H9 (cell line): Measurements from ENCODE around the gene CTRL. TPM values are rescaled to one million over a fixed set of nuclear protein-coding genes. Genes with fewer than 3 reads are reported as not detected.
A peak's percentile ranks its signal among the peaks of the same experiment; 100 is the strongest.

Experiments
- DNase-seq: peaks from one replicate; pipeline ENCODE4 v3.0.0-alpha.2; 2017
- H2AFZ ChIP-seq: one replicate; pipeline ENCODE4 v1.6.1; 2013; ENCODE audit warnings: mild to moderate bottlenecking, low read length, control low read depth, moderate library complexity
- H2AK5ac ChIP-seq: 2 replicates; pipeline ENCODE4 v1.6.1; 2013; ENCODE audit warnings: low read length, control low read depth, mixed read lengths; ENCODE audit not compliant: insufficient read length
- H2BK120ac ChIP-seq: one replicate; pipeline ENCODE4 v1.6.1; 2013; ENCODE audit warnings: low read depth, mild to moderate bottlenecking, low read length, control low read depth, inconsistent platforms; ENCODE audit not compliant: poor library complexity, severe bottlenecking
- H2BK12ac ChIP-seq: 2 replicates; pipeline ENCODE4 v1.6.1; 2013; ENCODE audit warnings: low read length, control low read depth, mixed read lengths, low read depth; ENCODE audit not compliant: insufficient read length
- H2BK15ac ChIP-seq: 2 replicates; pipeline ENCODE4 v1.6.1; 2013; ENCODE audit warnings: low read depth, low read length, control low read depth
- H2BK20ac ChIP-seq: one replicate; pipeline ENCODE4 v1.6.1; 2013; ENCODE audit warnings: low read depth, mild to moderate bottlenecking, low read length, control low read depth, inconsistent platforms; ENCODE audit not compliant: poor library complexity, severe bottlenecking
- H2BK5ac ChIP-seq: 2 replicates; pipeline ENCODE4 v1.6.1; 2013; ENCODE audit warnings: low read length, control low read depth, mixed read lengths; ENCODE audit not compliant: insufficient read length
- H3K14ac ChIP-seq: 2 replicates; pipeline ENCODE4 v1.6.1; 2013; ENCODE audit warnings: low read length, control low read depth; ENCODE audit not compliant: insufficient read depth
- H3K18ac ChIP-seq: 2 replicates; pipeline ENCODE4 v1.6.1; 2013; ENCODE audit warnings: low read depth, mild to moderate bottlenecking, mixed read lengths, low read length, control low read depth; ENCODE audit not compliant: insufficient read length
- H3K23ac ChIP-seq: 2 replicates; pipeline ENCODE4 v1.6.1; 2013; ENCODE audit warnings: low read length, control low read depth, mixed read lengths, low read depth; ENCODE audit not compliant: insufficient read length
- H3K23me2 ChIP-seq: 2 replicates; pipeline ENCODE4 v1.6.1; 2013; ENCODE audit warnings: low read depth, mild to moderate bottlenecking, mixed read lengths, low read length, control low read depth; ENCODE audit not compliant: insufficient read length, poor library complexity, severe bottlenecking
- H3K27ac ChIP-seq: 2 replicates; pipeline ENCODE4 v1.5.1; 2013; ENCODE audit warnings: low read length, control low read depth, mixed read lengths, low read depth; ENCODE audit not compliant: insufficient read length
- H3K27me3 ChIP-seq: 2 replicates; pipeline ENCODE4 v1.6.1; 2013; ENCODE audit warnings: low read length, control low read depth, inconsistent platforms; ENCODE audit not compliant: insufficient read depth
- H3K4ac ChIP-seq: 2 replicates; pipeline ENCODE4 v1.6.1; 2013; ENCODE audit warnings: low read depth, mild to moderate bottlenecking, control low read depth, inconsistent platforms, low read length, moderate library complexity
- H3K4me1 ChIP-seq: 2 replicates; pipeline ENCODE4 v1.6.1; 2013; ENCODE audit warnings: low read length, control low read depth, inconsistent platforms; ENCODE audit not compliant: insufficient read depth
- H3K4me2 ChIP-seq: 2 replicates; pipeline ENCODE4 v1.6.1; 2013; ENCODE audit warnings: low read length, control low read depth, mixed read lengths; ENCODE audit not compliant: insufficient read length, insufficient read depth
- H3K56ac ChIP-seq: 2 replicates; pipeline ENCODE4 v1.6.1; 2013; ENCODE audit warnings: low read depth, mild to moderate bottlenecking, mixed read lengths, low read length, control low read depth; ENCODE audit not compliant: insufficient read length
- H3K79me1 ChIP-seq: 2 replicates; pipeline ENCODE4 v1.6.1; 2013; ENCODE audit warnings: low read depth, mild to moderate bottlenecking, moderate library complexity, low read length, control low read depth, inconsistent platforms; ENCODE audit not compliant: insufficient read depth, poor library complexity, severe bottlenecking
- H3K79me2 ChIP-seq: 2 replicates; pipeline ENCODE4 v1.6.1; 2013; ENCODE audit warnings: low read length, control low read depth, inconsistent platforms; ENCODE audit not compliant: insufficient read depth
- H3K9ac ChIP-seq: 2 replicates; pipeline ENCODE4 v1.6.1; 2013; ENCODE audit warnings: low read length, control low read depth, mixed read lengths; ENCODE audit not compliant: insufficient read length; ENCODE audit errors: extremely low read depth
- H3K9me3 ChIP-seq: one replicate; pipeline ENCODE4 v1.6.1; 2013; ENCODE audit warnings: low read depth, low read length, inconsistent platforms; ENCODE audit not compliant: control insufficient read depth
- H3T11ph ChIP-seq: one replicate; pipeline ENCODE4 v1.6.1; 2013; ENCODE audit warnings: mild to moderate bottlenecking, low read length, control low read depth, inconsistent platforms
- H4K20me1 ChIP-seq: one replicate; pipeline ENCODE4 v1.6.1; 2013; ENCODE audit not compliant: control insufficient read depth, insufficient read length, insufficient read depth
- H4K5ac ChIP-seq: 2 replicates; pipeline ENCODE4 v1.6.1; 2013; ENCODE audit warnings: low read depth, mild to moderate bottlenecking, mixed read lengths, low read length, control low read depth; ENCODE audit not compliant: insufficient read length
- H4K8ac ChIP-seq: replicated peaks from 2 replicates; pipeline ENCODE4 v1.6.1; 2013; ENCODE audit warnings: low read length, control low read depth, mixed read lengths, low read depth; ENCODE audit not compliant: insufficient read length
- H4K91ac ChIP-seq: 2 replicates; pipeline ENCODE4 v1.6.1; 2013; ENCODE audit warnings: low read depth, mild to moderate bottlenecking, moderate library complexity, mixed read lengths, low read length, control low read depth; ENCODE audit not compliant: insufficient read length
- H3K27ac Mint-ChIP-seq, 3 experiments: 2 replicates in 2 of 3; 3 replicates in 1 of 3; pipeline ENCODE4 v1.8.0; 2020 to 2021; ENCODE audit warnings: mixed read lengths in 3 of 3, mild to moderate bottlenecking in 1 of 3, moderate library complexity in 1 of 3
- H3K27me3 Mint-ChIP-seq: 2 replicates; pipeline ENCODE4 v1.8.0; 2021; ENCODE audit warnings: low read depth, mild to moderate bottlenecking, moderate library complexity, mixed read lengths
- H3K36me3 Mint-ChIP-seq, 3 experiments: 2 replicates in 2 of 3; 3 replicates in 1 of 3; pipeline ENCODE4 v1.8.0; 2020 to 2021; ENCODE audit warnings: low read depth in 3 of 3, mixed read lengths in 3 of 3; ENCODE audit not compliant: insufficient read depth in 1 of 3
- H3K4me1 Mint-ChIP-seq, 2 experiments: 2 replicates each; pipeline ENCODE4 v1.8.0; 2020; ENCODE audit warnings: mixed read lengths in 2 of 2
- H3K4me3 Mint-ChIP-seq, 2 experiments: 2 replicates in 1 of 2; 3 replicates in 1 of 2; pipeline ENCODE4 v1.8.0; 2020 to 2021; ENCODE audit warnings: mild to moderate bottlenecking in 2 of 2, mixed read lengths in 2 of 2, moderate library complexity in 1 of 2
- H3K9me3 Mint-ChIP-seq, 2 experiments: 2 replicates in 1 of 2; 3 replicates in 1 of 2; pipeline ENCODE4 v1.8.0; 2020; ENCODE audit warnings: mild to moderate bottlenecking in 2 of 2, mixed read lengths in 2 of 2, moderate library complexity in 1 of 2
- WGBS: extraction: QIAGEN DNeasy Blood & Tissue Kit; methylation state at CpG from one replicate; pipeline ENCODE4 v1.1.7; 2013; ENCODE audit warnings: missing lambda C conversion rate, low lambda C conversion rate, mixed read lengths; ENCODE audit not compliant: insufficient read length; ENCODE audit errors: extremely low coverage; 5-methylcytosine and 5-hydroxymethylcytosine counted together
- total RNA-seq: library from RNA; stranded (reverse); gene quantifications from 2 replicates; pipeline ENCODE4 v1.2.1, GENCODE V29; 2021
- TF ChIP-seq, protein P1 (sequence below): fragments of 200-600 bp; sonication (generic); conservative IDR thresholded peaks from 3 replicates; pipeline ENCODE4 v1.8.0; 2021; ENCODE audit warnings: antibody characterized with exemption, mild to moderate bottlenecking

CTRL gene
- total RNA-seq, 1 experiment from 2014 or later: 2.7 TPM

- no peaks in the 10 kb centered on the region for H3K79me2 ChIP-seq
- peak overlapping the region; percentile 64 for H3K14ac ChIP-seq
- no peak overlapping the region for H4K91ac ChIP-seq
- Mint-ChIP-seq H3K4me3 (peak overlapping the region; percentile 98 to 100), H3K27me3 (peaks cover 10% of the 10 kb centered on the region), H3K4me1 (peaks cover 20 to 23% of the 10 kb centered on the region in 2 experiments), H3K27ac (peak overlapping the region; percentile 96 to 99 (median 99)), H3K9me3 (peaks cover 0 to 2% of the 10 kb centered on the region in 2 experiments; a peak in 2 of 5 replicates), H3K36me3 (peaks cover 1 to 41% (median 10%) of the 10 kb centered on the region in 3 experiments; a peak in 5 of 7 replicates)
- no peaks in the 10 kb centered on the region for H4K20me1 ChIP-seq
- no peaks in the 10 kb centered on the region for H3K9me3 ChIP-seq
- no peaks in the 10 kb centered on the region for H3K27me3 ChIP-seq
- peak overlapping the region; percentile 79 for H3K4me2 ChIP-seq
- H3K27ac ChIP-seq: no peak overlapping the region
- H3K4ac ChIP-seq: no peak overlapping the region
- H2BK120ac ChIP-seq: no peak overlapping the region
- WGBS: no CpG with 5 or more reads among the region's 55 CpGs
- peak; percentile 99 for DNase-seq
- no peak overlapping the region for H2BK20ac ChIP-seq
- no peak overlapping the region for H2BK12ac ChIP-seq
- no peak overlapping the region for H3K56ac ChIP-seq
- no peak overlapping the region for H3T11ph ChIP-seq
- H3K9ac ChIP-seq: peak overlapping the region; percentile 62
- H3K23me2 ChIP-seq: peaks cover 18% of the 10 kb centered on the region
- no peak overlapping the region for H2AFZ ChIP-seq
- no peak overlapping the region for H4K5ac ChIP-seq
- peaks cover 3% of the 10 kb centered on the region; the same call in 1 of the 2 replicates for H3K4me1 ChIP-seq
- no peak overlapping the region for H4K8ac ChIP-seq
- no peak overlapping the region for H2BK5ac ChIP-seq
- H3K23ac ChIP-seq: no peak overlapping the region
- H3K18ac ChIP-seq: peak overlapping the region; percentile 16
- TF ChIP-seq, protein P1, sequence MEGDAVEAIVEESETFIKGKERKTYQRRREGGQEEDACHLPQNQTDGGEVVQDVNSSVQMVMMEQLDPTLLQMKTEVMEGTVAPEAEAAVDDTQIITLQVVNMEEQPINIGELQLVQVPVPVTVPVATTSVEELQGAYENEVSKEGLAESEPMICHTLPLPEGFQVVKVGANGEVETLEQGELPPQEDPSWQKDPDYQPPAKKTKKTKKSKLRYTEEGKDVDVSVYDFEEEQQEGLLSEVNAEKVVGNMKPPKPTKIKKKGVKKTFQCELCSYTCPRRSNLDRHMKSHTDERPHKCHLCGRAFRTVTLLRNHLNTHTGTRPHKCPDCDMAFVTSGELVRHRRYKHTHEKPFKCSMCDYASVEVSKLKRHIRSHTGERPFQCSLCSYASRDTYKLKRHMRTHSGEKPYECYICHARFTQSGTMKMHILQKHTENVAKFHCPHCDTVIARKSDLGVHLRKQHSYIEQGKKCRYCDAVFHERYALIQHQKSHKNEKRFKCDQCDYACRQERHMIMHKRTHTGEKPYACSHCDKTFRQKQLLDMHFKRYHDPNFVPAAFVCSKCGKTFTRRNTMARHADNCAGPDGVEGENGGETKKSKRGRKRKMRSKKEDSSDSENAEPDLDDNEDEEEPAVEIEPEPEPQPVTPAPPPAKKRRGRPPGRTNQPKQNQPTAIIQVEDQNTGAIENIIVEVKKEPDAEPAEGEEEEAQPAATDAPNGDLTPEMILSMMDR: no peak
- H3K79me1 ChIP-seq: no peaks in the 10 kb centered on the region
- no peak overlapping the region for H2AK5ac ChIP-seq
- H2BK15ac ChIP-seq: no peak overlapping the region
These were observed 3.9 kb upstream of the CTRL start for GRCh38 chr16:67935402-67936123.
